H1 (cell line): ENCODE results near the gene ITPKB. TPM values are rescaled to one million over a fixed set of nuclear protein-coding genes. Genes with fewer than 3 reads are reported as not detected.
A peak's percentile ranks its signal among the peaks of the same experiment; 100 is the strongest.

Experiments
- CTCF ChIA-PET: fragments of 300-600 bp; sonication (Branson Sonifier 250); formaldehyde crosslinking; loops from one replicate; lab custom pipeline; 2021; ENCODE audit not compliant: partially characterized antibody; lab: Charles Lee
- POLR2A ChIA-PET: fragments of 300-600 bp; sonication (Branson Sonifier 250); formaldehyde crosslinking; loops from one replicate; lab custom pipeline; 2021; ENCODE audit warnings: inconsistent platforms; ENCODE audit not compliant: partially characterized antibody; lab: Charles Lee
- DNase-seq, 2 experiments: peaks; one replicate each; pipeline versions ENCODE4 v3.0.0 to v3.0.0-alpha.2; 2010 to 2022; ENCODE audit warnings: low spot score in 2 of 2, low read depth in 1 of 2, mixed read lengths in 1 of 2
- FAIRE-seq: peaks from 2 replicates; lab custom pipeline; 2011; peaks lifted over from hg19 to GRCh38; lab: Jason Lieb, UNC
- H2AFZ ChIP-seq: 2 replicates; pipeline ENCODE4 v1.8.1; 2012; ENCODE audit warnings: low read length, inconsistent platforms
- H2AK5ac ChIP-seq: 2 replicates; pipeline ENCODE4 v1.6.1; 2013; ENCODE audit warnings: low read depth, low read length
- H2BK120ac ChIP-seq: replicated peaks from 2 replicates; pipeline ENCODE3; 2013; ENCODE audit warnings: low read depth, low read length, inconsistent platforms
- H2BK12ac ChIP-seq: 2 replicates; pipeline ENCODE4 v1.6.1; 2013; ENCODE audit warnings: low read depth, low read length
- H2BK15ac ChIP-seq: 2 replicates; pipeline ENCODE4 v1.6.1; 2013; ENCODE audit warnings: low read length
- H2BK20ac ChIP-seq: 2 replicates; pipeline ENCODE4 v1.6.1; 2013; ENCODE audit warnings: low read length
- H2BK5ac ChIP-seq: 2 replicates; pipeline ENCODE4 v1.6.1; 2013; ENCODE audit warnings: low read depth, low read length
- H3K14ac ChIP-seq: 2 replicates; pipeline ENCODE4 v1.6.1; 2013; ENCODE audit warnings: inconsistent platforms; ENCODE audit not compliant: insufficient read length
- H3K18ac ChIP-seq: 2 replicates; pipeline ENCODE4 v1.6.1; 2013; ENCODE audit warnings: low read length; ENCODE audit errors: extremely low read depth
- H3K23ac ChIP-seq: 2 replicates; pipeline ENCODE4 v1.6.1; 2013; ENCODE audit warnings: inconsistent platforms; ENCODE audit not compliant: insufficient read length
- H3K23me2 ChIP-seq: 2 replicates; pipeline ENCODE4 v1.6.1; 2013; ENCODE audit warnings: low read depth, low read length
- H3K27ac ChIP-seq: 2 replicates; pipeline ENCODE4 v1.6.1; 2011; ENCODE audit warnings: low read depth, low read length, inconsistent platforms
- H3K27me3 ChIP-seq, 4 experiments: replicated peaks in 1 of 4; 1 replicate in 1 of 4; 2 replicates in 3 of 4; pipeline versions ENCODE4 v1.6.1 to v1.8.1; 2011 to 2013; ENCODE audit warnings: low read length in 3 of 4, mild to moderate bottlenecking in 3 of 4, inconsistent platforms in 2 of 4, mixed read lengths in 2 of 4, moderate library complexity in 1 of 4; ENCODE audit not compliant: control insufficient read depth in 3 of 4, insufficient read depth in 3 of 4; ENCODE audit errors: extremely low read depth in 1 of 4
- H3K36me3 ChIP-seq, 4 experiments: 2 replicates each; pipeline versions ENCODE4 v1.6.1 to v1.8.1; 2011 to 2013; ENCODE audit warnings: mild to moderate bottlenecking in 4 of 4, low read length in 3 of 4, moderate library complexity in 2 of 4, control low read depth in 1 of 4, inconsistent platforms in 1 of 4; ENCODE audit not compliant: insufficient read depth in 4 of 4, control insufficient read depth in 2 of 4
- H3K4ac ChIP-seq: replicated peaks from 2 replicates; pipeline ENCODE3; 2013; ENCODE audit warnings: low read length, low read depth, mixed read lengths, inconsistent platforms; ENCODE audit not compliant: insufficient read length
- H3K4me1 ChIP-seq, 4 experiments: replicated peaks in 1 of 4; 1 replicate in 1 of 4; 2 replicates in 3 of 4; pipeline versions ENCODE4 v1.6.1 to v1.8.1; 2011 to 2013; ENCODE audit warnings: low read length in 3 of 4, inconsistent platforms in 2 of 4, mixed read lengths in 1 of 4; ENCODE audit not compliant: insufficient read depth in 4 of 4, control insufficient read depth in 3 of 4
- H3K4me2 ChIP-seq, 2 experiments: 2 replicates each; pipeline versions ENCODE4 v1.6.1 to v1.8.1; 2011 to 2013; ENCODE audit warnings: low read depth in 2 of 2, low read length in 2 of 2, control low read depth in 1 of 2, inconsistent platforms in 1 of 2, mild to moderate bottlenecking in 1 of 2; ENCODE audit not compliant: insufficient read depth in 1 of 2
- H3K4me3 ChIP-seq, 4 experiments: fragments of 200-600, 300-600 bp in 1 of 4; sonication (generic), shearing (Covaris generic), sonication (Bioruptor Twin) in 1 of 4; 2 replicates each; pipeline versions ENCODE4 v1.5.1 to v1.8.1; 2011 to 2016; ENCODE audit warnings: low read length in 4 of 4, low read depth in 3 of 4, control low read depth in 2 of 4, inconsistent platforms in 2 of 4, mild to moderate bottlenecking in 2 of 4, mixed read lengths in 1 of 4, moderate library complexity in 1 of 4; ENCODE audit not compliant: insufficient read depth in 2 of 4; ENCODE audit errors: extremely low read depth in 1 of 4
- H3K56ac ChIP-seq: replicated peaks from 2 replicates; pipeline ENCODE3; 2013; ENCODE audit warnings: low read depth, mild to moderate bottlenecking, mixed read lengths, low read length, inconsistent platforms; ENCODE audit not compliant: insufficient read length
- H3K79me1 ChIP-seq: 2 replicates; pipeline ENCODE4 v1.6.1; 2013; ENCODE audit warnings: low read depth, low read length, control low read depth
- H3K79me2 ChIP-seq, 2 experiments: 2 replicates each; pipeline versions ENCODE4 v1.6.1 to v1.8.1; 2012 to 2013; ENCODE audit warnings: low read length in 2 of 2, mild to moderate bottlenecking in 2 of 2, inconsistent platforms in 1 of 2; ENCODE audit not compliant: insufficient read depth in 2 of 2, control insufficient read depth in 1 of 2
- H3K9ac ChIP-seq, 4 experiments: replicated peaks in 1 of 4; 1 replicate in 1 of 4; 2 replicates in 3 of 4; pipeline versions ENCODE4 v1.6.1 to v1.8.1; 2011 to 2013; ENCODE audit warnings: low read depth in 3 of 4, low read length in 3 of 4, control low read depth in 2 of 4, mild to moderate bottlenecking in 2 of 4, moderate library complexity in 2 of 4, inconsistent platforms in 1 of 4; ENCODE audit errors: extremely low read depth in 1 of 4
- H3K9me3 ChIP-seq, 2 experiments: 2 replicates each; pipeline versions ENCODE4 v1.6.1 to v1.8.1; 2012 to 2013; ENCODE audit warnings: mild to moderate bottlenecking in 2 of 2, moderate library complexity in 2 of 2, control low read depth in 1 of 2, inconsistent platforms in 1 of 2, low read depth in 1 of 2, low read length in 1 of 2, mixed read lengths in 1 of 2; ENCODE audit not compliant: insufficient read depth in 2 of 2
- H4K20me1 ChIP-seq, 2 experiments: replicated peaks in 1 of 2; 2 replicates each; pipeline versions ENCODE3 to v1.8.1; 2011 to 2013; ENCODE audit warnings: inconsistent platforms in 2 of 2, low read length in 2 of 2, mild to moderate bottlenecking in 1 of 2; ENCODE audit not compliant: insufficient read depth in 2 of 2, control insufficient read depth in 1 of 2
- H4K5ac ChIP-seq: 2 replicates; pipeline ENCODE4 v1.6.1; 2013; ENCODE audit warnings: low read length, low read depth, mixed read lengths, inconsistent platforms; ENCODE audit not compliant: insufficient read length
- H4K8ac ChIP-seq: 2 replicates; pipeline ENCODE4 v1.8.0; 2013; ENCODE audit warnings: mild to moderate bottlenecking, moderate library complexity, low read length, inconsistent platforms; ENCODE audit not compliant: insufficient read depth; ENCODE audit errors: extremely low read depth
- H4K91ac ChIP-seq: replicated peaks from 2 replicates; pipeline ENCODE3; 2013; ENCODE audit warnings: low read length, mixed read lengths, inconsistent platforms; ENCODE audit not compliant: insufficient read length
- WGBS, 2 experiments: shearing (Covaris generic) in 1 of 2; methylation state at CpG; one replicate each; pipeline versions ENCODE4 v1.1.6 to v1.1.7; 2013 to 2015; ENCODE audit warnings: low lambda C conversion rate in 2 of 2, mixed read lengths in 2 of 2, inconsistent platforms in 1 of 2, low coverage in 1 of 2, missing lambda C conversion rate in 1 of 2; ENCODE audit not compliant: insufficient replicate concordance in 2 of 2, insufficient coverage in 1 of 2, insufficient read length in 1 of 2; ENCODE audit errors: extremely low coverage in 1 of 2, missing lambda C conversion rate in 1 of 2; 5-methylcytosine and 5-hydroxymethylcytosine counted together
- polyA plus RNA-seq, 7 experiments: library from polyadenylated mRNA; depleted of rRNA in 3 of 7; stranded (reverse) in 5 of 7; unstranded in 2 of 7; fragments of >200 nt in 5 of 7; fragments of 200-250 nt in 2 of 7; gene quantifications; 1 replicate in 5 of 7; 2 replicates in 1 of 7; 4 replicates in 1 of 7; pipeline versions ENCODE4 v1.2.1 to v1.2.3, GENCODE V29; 2011 to 2013; ENCODE audit warnings: missing spikeins in 2 of 7, mixed read lengths in 2 of 7
- total RNA-seq: library from RNA; stranded (reverse); fragmentation: NEBNext Ultra II Directional; extraction: Animal tissue kit (Norgen Biotek cat#: 25700); gene quantifications from 2 replicates; pipeline ENCODE4 v1.2.1, GENCODE V29; 2021

ITPKB gene
- total and polyA plus RNA-seq, 2 of the 8 experiments (the other 6 are each of a cell fraction or from before 2014, with no cell fraction given), result 1.7 to 4.8 TPM

GRCh38 chr1:226643611-226644540 lies 95.2 kb downstream of the ITPKB start:
- Histone ChIP-seq H3K79me1 (no peaks in the 10 kb centered on the region), H3K23me2 (no peaks in the 10 kb centered on the region), H3K79me2 (no peaks in the 10 kb centered on the region), H2BK120ac (no peak overlapping the region), H2BK20ac (no peak overlapping the region), H3K4me2 (no peak overlapping the region), H3K4me3 (no peak overlapping the region), H3K27ac (no peak overlapping the region), H3K23ac (no peak overlapping the region), H2BK12ac (peak overlapping the region; percentile 90; the same call in 1 of the 2 replicates), H2BK15ac (peak overlapping the region; percentile 81; the same call in 1 of the 2 replicates), H2AK5ac (peak overlapping the region; percentile 54; the same call in 1 of the 2 replicates), H4K8ac (peak overlapping the region; percentile 11; the same call in 1 of the 2 replicates), H2AFZ (no peak overlapping the region), H4K20me1 (no peaks in the 10 kb centered on the region), H4K5ac (no peak overlapping the region), H3K27me3 (no peaks in the 10 kb centered on the region; a peak in 1 of 7 replicates), H3K4ac (peak overlapping the region; percentile 70), H3K9me3 (no peaks in the 10 kb centered on the region), H2BK5ac (peak overlapping the region; percentile 81; the same call in 1 of the 2 replicates), H4K91ac (no peak overlapping the region), H3K9ac (no peak overlapping the region), H3K4me1 (peaks cover 0 to 3% (median 1%) of the 10 kb centered on the region in 4 experiments; a peak in 1 of 7 replicates), H3K14ac (no peak overlapping the region), H3K36me3 (no peaks in the 10 kb centered on the region), H3K56ac (no peak overlapping the region), H3K18ac (no peak overlapping the region; the same call in 1 of the 2 replicates)
- FAIRE-seq (no peak), DNase-seq (no peak)
- POLR2A ChIA-PET, result no interaction called here
- 88% methylated on average over 17 of the region's 18 CpGs; no CpG with 5 or more reads in 1 of the 2 experiments for WGBS, 2 experiments
- CTCF ChIA-PET, result interaction anchor here (0.9 to 3.9 kb wide), 6 partner anchors 10 to 186 kb away, joined by 3 to 17 read pairs (median 6); no protein-coding TSS in a partner anchor
